Adipocyte (in vitro differentiated cells): ENCODE results near the gene GGT1.

Experiments
- DNase-seq: peaks from one replicate; pipeline ENCODE4 v3.0.0-alpha.2; 2015; ENCODE audit warnings: low read depth
- H3K27me3 ChIP-seq: replicated peaks from 2 replicates; pipeline ENCODE4 v1.7.0; 2013; ENCODE audit warnings: mild to moderate bottlenecking, low read length, moderate library complexity; ENCODE audit not compliant: control insufficient read depth, insufficient read depth
- H3K36me3 ChIP-seq: 2 replicates; pipeline ENCODE4 v1.7.0; 2013; ENCODE audit warnings: low read length, mild to moderate bottlenecking, moderate library complexity; ENCODE audit not compliant: control insufficient read depth, insufficient read depth, severe bottlenecking
- H3K4me1 ChIP-seq: 2 replicates; pipeline ENCODE4 v1.7.0; 2013; ENCODE audit warnings: mild to moderate bottlenecking, low read length, moderate library complexity; ENCODE audit not compliant: control insufficient read depth, insufficient read depth
- H3K4me3 ChIP-seq: 2 replicates; pipeline ENCODE4 v1.7.0; 2013; ENCODE audit warnings: mild to moderate bottlenecking, low read length, moderate library complexity
- H3K9ac ChIP-seq: 2 replicates; pipeline ENCODE4 v1.7.0; 2013; ENCODE audit warnings: mild to moderate bottlenecking, low read length, moderate library complexity
- H3K9me3 ChIP-seq: 2 replicates; pipeline ENCODE4 v1.7.0; 2013; ENCODE audit warnings: mild to moderate bottlenecking, low read length, moderate library complexity; ENCODE audit not compliant: control insufficient read depth

GGT1 gene

GRCh38 chr22:24567668-24568067, 35.3 kb upstream of the GGT1 start:
- Histone ChIP-seq H3K9ac (no peak overlapping the region), H3K4me3 (no peak overlapping the region), H3K4me1 (peaks cover 22% of the 10 kb centered on the region), H3K9me3 (no peaks in the 10 kb centered on the region), H3K27me3 (no peaks in the 10 kb centered on the region), H3K36me3 (peaks cover 36% of the 10 kb centered on the region)
- no peak for DNase-seq

- no peak for DNase-seq
- Histone ChIP-seq H3K9me3 (no peaks in the 10 kb centered on the region), H3K4me1 (peaks cover 10% of the 10 kb centered on the region), H3K27me3 (no peaks in the 10 kb centered on the region), H3K4me3 (no peak overlapping the region), H3K9ac (no peak overlapping the region), H3K36me3 (peaks cover 61% of the 10 kb centered on the region)
Measured at GRCh38 chr22:24571266-24571665, 31.7 kb upstream of the GGT1 start.

- no peak for DNase-seq
- Histone ChIP-seq H3K27me3 (no peaks in the 10 kb centered on the region), H3K9ac (no peak overlapping the region), H3K36me3 (peaks cover 34% of the 10 kb centered on the region), H3K9me3 (no peaks in the 10 kb centered on the region), H3K4me3 (no peak overlapping the region), H3K4me1 (peaks cover 27% of the 10 kb centered on the region)
Measured at GRCh38 chr22:24576778-24577177, 26.2 kb upstream of the GGT1 start.

GRCh38 chr22:24578355-24579257, 24.4 kb upstream of the GGT1 start:
- Histone ChIP-seq H3K4me3 (no peak overlapping the region), H3K27me3 (no peaks in the 10 kb centered on the region), H3K9ac (no peak overlapping the region), H3K4me1 (peaks cover 35% of the 10 kb centered on the region), H3K9me3 (no peaks in the 10 kb centered on the region), H3K36me3 (peaks cover 15% of the 10 kb centered on the region)
- no peak for DNase-seq

GRCh38 chr22:24579258-24579601, 23.8 kb upstream of the GGT1 start:
- H3K4me3 ChIP-seq = no peak overlapping the region
- no peak overlapping the region for H3K9ac ChIP-seq
- peaks cover 40% of the 10 kb centered on the region for H3K4me1 ChIP-seq
- DNase-seq = no peak
- no peaks in the 10 kb centered on the region for H3K27me3 ChIP-seq
- H3K36me3 ChIP-seq = peaks cover 9% of the 10 kb centered on the region
- no peaks in the 10 kb centered on the region for H3K9me3 ChIP-seq

GRCh38 chr22:24580276-24580675, 22.7 kb upstream of the GGT1 start:
- Histone ChIP-seq H3K36me3 (no peaks in the 10 kb centered on the region), H3K9me3 (no peaks in the 10 kb centered on the region), H3K9ac (no peak overlapping the region), H3K4me1 (peaks cover 40% of the 10 kb centered on the region), H3K27me3 (no peaks in the 10 kb centered on the region), H3K4me3 (no peak overlapping the region)
- DNase-seq = peak; percentile 80

- no peak for DNase-seq
Measured at GRCh38 chr22:24582056-24582814, 20.8 kb upstream of the GGT1 start.

GRCh38 chr22:24583221-24584165, 19.5 kb upstream of the GGT1 start:
- peak; percentile 46 for DNase-seq
- peak overlapping the region; percentile 16 for H3K9ac ChIP-seq

More at GRCh38 chr22:24582056-24582814, 20.8 kb upstream of the GGT1 start:
- Histone ChIP-seq H3K36me3 (peaks cover 5% of the 10 kb centered on the region), H3K27me3 (no peaks in the 10 kb centered on the region), H3K9me3 (no peaks in the 10 kb centered on the region), H3K9ac (no peak overlapping the region), H3K4me3 (no peak overlapping the region), H3K4me1 (peaks cover 36% of the 10 kb centered on the region)

GRCh38 chr22:24584166-24584790, 18.7 kb upstream of the GGT1 start:
- Histone ChIP-seq H3K4me3 (no peak overlapping the region), H3K9ac (peak overlapping the region; percentile 16), H3K36me3 (peaks cover 14% of the 10 kb centered on the region), H3K9me3 (no peaks in the 10 kb centered on the region), H3K27me3 (no peaks in the 10 kb centered on the region), H3K4me1 (peaks cover 27% of the 10 kb centered on the region)
- no peak for DNase-seq

More at GRCh38 chr22:24583221-24584165, 19.5 kb upstream of the GGT1 start:
- Histone ChIP-seq H3K36me3 (peaks cover 14% of the 10 kb centered on the region), H3K4me3 (peak overlapping the region; percentile 31), H3K4me1 (peaks cover 35% of the 10 kb centered on the region), H3K9me3 (no peaks in the 10 kb centered on the region), H3K27me3 (no peaks in the 10 kb centered on the region)

GRCh38 chr22:24584871-24585411, 18.1 kb upstream of the GGT1 start:
- H3K9ac ChIP-seq = no peak overlapping the region
- no peak overlapping the region for H3K4me3 ChIP-seq
- no peaks in the 10 kb centered on the region for H3K27me3 ChIP-seq
- H3K4me1 ChIP-seq = peaks cover 21% of the 10 kb centered on the region
- no peak for DNase-seq
- H3K36me3 ChIP-seq = peaks cover 14% of the 10 kb centered on the region
- H3K9me3 ChIP-seq = no peaks in the 10 kb centered on the region
